NCI-H2107 treated with DMSO at 0.1 percent for 48 hours (cell line): ENCODE results near the gene UBALD2.
"Not testable (repeated sequence)": the region's sequence is repeated elsewhere in the genome, so short reads cannot be mapped to it uniquely, and the experiment has no call there.

Source experiments
- DNase-seq: peaks from one replicate; lab custom pipeline; 2025; ENCODE audit not compliant: unreplicated experiment; lab: John Stamatoyannopoulos, UW

UBALD2 gene

GRCh38 chr17:76265624-76266243 lies 586 bp downstream of the UBALD2 start:
- DNase-seq = no peak

- DNase-seq = no peak
Observed at GRCh38 chr17:76266244-76266938, 1.2 kb downstream of the UBALD2 start.

GRCh38 chr17:76267051-76267576 lies 2.0 kb downstream of the UBALD2 start:
- no peak for DNase-seq

- DNase-seq = not testable (repeated sequence)
Observed at GRCh38 chr17:76267581-76268001, 2.4 kb downstream of the UBALD2 start.

- DNase-seq = no peak
Observed at GRCh38 chr17:76268015-76268749, 3.0 kb downstream of the UBALD2 start.

GRCh38 chr17:76268991-76269981 lies 4.1 kb downstream of the UBALD2 start:
- no peak for DNase-seq

DNA sequence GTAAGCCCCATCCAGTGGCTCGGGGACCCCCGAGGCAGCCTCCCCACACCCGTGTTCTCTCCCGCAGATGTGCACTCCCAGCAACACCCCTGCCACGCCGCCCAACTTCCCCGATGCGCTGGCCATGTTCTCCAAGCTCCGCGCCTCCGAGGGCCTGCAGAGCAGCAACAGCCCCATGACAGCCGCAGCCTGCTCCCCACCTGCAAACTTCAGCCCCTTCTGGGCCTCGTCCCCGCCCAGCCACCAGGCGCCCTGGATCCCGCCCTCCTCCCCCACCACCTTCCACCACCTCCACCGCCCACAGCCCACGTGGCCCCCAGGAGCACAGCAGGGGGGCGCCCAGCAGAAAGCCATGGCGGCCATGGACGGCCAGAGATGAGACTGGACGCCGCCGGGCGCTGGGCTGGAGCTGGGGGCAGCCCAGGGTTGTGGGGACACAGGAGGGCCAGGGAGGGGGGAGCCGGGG lies 5.0 kb downstream of the UBALD2 start:
- DNase-seq = no peak

DNA sequence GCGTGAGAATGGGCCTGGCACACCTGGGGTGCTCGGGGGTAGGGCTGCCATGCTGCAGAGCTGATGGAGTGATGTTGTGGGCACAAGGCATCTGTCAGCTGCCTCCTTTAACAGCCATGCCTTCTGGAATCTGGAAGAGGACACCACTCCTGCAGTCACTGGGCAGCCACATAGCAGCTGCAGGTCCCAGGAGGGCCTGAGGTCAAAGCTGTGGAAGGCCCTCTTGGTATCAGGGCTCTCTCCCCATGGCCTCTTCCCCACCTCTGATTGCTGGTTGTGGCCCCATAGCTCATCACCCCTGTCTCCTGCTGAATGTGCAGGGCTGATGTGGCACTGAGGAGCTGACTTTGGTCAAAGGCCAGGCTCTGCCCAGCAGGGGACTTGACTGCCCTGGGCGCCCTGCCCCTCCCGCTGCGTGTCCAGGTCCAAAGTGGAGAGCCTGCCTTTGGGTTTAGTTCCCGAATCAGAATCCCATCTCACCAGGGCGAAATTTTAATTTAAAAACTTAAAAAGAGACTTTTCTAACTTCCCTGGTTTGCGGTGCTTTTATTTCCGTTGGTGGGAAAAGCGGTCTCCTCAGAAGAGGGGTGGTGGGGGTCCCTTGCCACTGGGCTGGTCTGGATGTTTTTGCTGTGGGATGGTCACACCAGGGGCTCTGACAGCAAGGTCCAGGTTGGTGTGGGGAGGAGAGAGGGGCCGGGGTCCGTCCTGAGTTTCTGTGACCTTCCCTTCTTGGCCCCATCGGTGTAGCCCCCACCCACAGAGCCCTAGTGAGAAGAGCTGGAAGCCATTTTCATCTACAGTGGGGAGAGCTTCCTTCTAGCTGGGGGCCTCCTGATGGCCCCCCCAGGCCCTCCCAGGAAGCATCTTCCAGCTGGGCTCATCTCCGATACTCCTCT lies 5.9 kb downstream of the UBALD2 start:
- no peak for DNase-seq

- DNase-seq = no peak
Observed at GRCh38 chr17:76271669-76272540, 6.8 kb downstream of the UBALD2 start.

GRCh38 chr17:76272541-76273444 lies 7.6 kb downstream of the UBALD2 start:
- no peak for DNase-seq

- no peak for DNase-seq
Observed at GRCh38 chr17:76273445-76274111, 8.4 kb downstream of the UBALD2 start.

GRCh38 chr17:76274112-76274956 lies 9.2 kb downstream of the UBALD2 start:
- DNase-seq = no peak

GRCh38 chr17:76275382-76276068 lies 10.4 kb downstream of the UBALD2 start:
- DNase-seq = no peak

GRCh38 chr17:76276069-76276431 lies 10.9 kb downstream of the UBALD2 start:
- no peak for DNase-seq

- no peak for DNase-seq
Observed at GRCh38 chr17:76276461-76277299, 11.5 kb downstream of the UBALD2 start.
